TTC549 (cell line): ENCODE data around the gene CBX6.

Source experiments
- FAIRE-seq: peaks from 2 replicates; lab custom pipeline; 2012; peaks lifted over from hg19 to GRCh38; lab: Jason Lieb, UNC

The CBX6 gene

GRCh38 chr22:38840129-38840528 lies 31.9 kb downstream of the CBX6 start:
- FAIRE-seq, result no peak

- no peak for FAIRE-seq
Measured at GRCh38 chr22:38839686-38840085, 32.3 kb downstream of the CBX6 start.

DNA sequence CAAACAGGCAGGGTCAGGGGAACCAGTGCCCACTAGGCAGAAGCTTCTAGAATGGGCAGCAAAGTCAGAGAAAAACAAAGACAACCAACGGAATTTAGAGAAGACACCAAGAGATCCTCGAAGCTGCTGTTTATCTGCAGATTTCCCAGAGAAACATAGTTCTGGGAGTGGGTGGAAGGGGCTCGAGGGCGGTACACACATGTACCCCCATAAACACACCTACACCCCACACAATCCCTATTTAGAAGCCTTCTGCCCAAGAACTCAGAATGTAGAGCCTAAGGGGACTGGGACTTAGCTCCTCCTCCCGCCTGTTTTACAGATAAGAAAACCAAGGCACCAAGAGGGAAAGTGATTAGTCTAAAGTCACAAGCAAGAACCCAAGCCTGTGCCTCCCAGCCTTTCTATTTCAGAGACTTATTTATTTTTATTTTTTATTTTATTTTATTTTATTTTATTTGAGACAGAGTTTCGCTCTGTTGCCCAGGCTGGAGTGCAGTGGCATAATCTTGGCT lies 34.5 kb downstream of the CBX6 start:
- FAIRE-seq, result no peak

DNA sequence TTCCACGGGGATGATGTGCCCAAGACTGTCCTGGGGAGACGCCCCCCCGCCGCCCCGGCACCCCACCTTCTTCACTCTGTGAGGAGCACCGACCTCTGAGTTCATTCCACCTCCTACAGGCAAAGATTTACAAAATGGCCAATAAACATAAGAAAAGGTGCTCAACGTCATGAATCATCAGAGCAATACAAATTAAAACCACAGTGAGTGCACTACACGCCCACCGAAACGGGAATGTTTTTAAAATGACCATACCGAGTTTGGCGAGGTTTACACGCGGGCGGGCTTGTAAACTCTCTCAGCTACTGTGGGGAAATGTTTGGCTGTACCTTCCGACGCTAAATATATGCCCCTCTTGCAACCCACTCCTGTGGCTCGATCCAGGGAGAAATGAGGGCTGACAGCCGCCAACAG lies 36.1 kb downstream of the CBX6 start:
- FAIRE-seq, result no peak

GRCh38 chr22:38834991-38835390 lies 37.0 kb downstream of the CBX6 start:
- no peak for FAIRE-seq

GRCh38 chr22:38834215-38834953 lies 37.6 kb downstream of the CBX6 start:
- no peak for FAIRE-seq

GRCh38 chr22:38833061-38833460 lies 39.0 kb downstream of the CBX6 start:
- no peak for FAIRE-seq

GRCh38 chr22:38832005-38832978 lies 39.7 kb downstream of the CBX6 start:
- no peak for FAIRE-seq

DNA sequence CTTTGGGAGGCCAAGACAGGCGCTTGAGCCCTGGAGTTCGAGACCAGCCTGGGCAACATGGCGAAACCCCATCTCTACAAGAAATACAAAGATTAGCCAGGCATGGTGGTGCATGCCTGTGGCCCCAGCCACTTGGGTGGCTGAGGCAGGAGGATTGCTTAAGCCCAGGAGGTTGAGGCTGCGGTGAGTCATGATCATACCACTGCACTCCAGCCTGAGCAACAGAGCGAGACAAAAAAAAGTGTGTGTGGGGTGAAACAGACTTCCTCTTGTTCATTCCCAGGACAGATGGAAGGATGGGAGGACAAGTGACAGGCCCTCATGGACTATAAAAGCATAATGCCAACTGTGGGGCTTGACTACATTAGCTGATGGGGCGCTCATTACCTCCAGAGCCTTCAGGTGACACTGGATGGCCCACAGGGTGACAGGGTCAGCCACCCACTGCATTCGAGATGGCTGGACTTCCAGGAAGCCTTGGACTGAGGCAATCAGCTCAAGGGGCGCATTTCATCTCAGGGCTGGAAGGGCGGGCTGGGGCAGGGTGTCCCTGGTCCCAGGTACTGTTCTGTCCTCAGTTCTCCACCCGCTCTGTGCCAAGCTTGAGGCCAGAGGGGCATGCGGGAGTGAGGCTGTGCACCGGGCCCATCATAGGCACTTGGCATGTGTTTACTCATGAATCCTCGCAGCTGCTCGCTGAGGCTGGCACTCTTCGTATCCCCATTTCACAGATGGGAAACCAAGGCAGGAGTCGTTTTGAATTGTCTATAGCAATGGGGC lies 40.7 kb downstream of the CBX6 start:
- no peak for FAIRE-seq

DNA sequence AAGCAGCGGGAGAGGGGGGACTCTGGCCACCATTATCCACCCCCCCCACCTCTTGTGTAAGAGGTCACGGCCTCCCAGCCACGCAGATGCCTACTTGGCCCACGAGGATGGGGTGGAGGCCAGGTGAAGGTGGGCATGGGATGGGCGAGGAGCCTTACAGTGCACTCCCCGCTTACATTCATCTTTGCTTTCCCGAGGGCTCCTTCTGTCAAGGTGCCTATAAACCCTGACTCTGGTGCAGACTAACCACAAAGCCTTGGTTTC lies 41.2 kb downstream of the CBX6 start:
- no peak for FAIRE-seq

- no peak for FAIRE-seq
Measured at GRCh38 chr22:38830026-38830844, 41.8 kb downstream of the CBX6 start.

DNA sequence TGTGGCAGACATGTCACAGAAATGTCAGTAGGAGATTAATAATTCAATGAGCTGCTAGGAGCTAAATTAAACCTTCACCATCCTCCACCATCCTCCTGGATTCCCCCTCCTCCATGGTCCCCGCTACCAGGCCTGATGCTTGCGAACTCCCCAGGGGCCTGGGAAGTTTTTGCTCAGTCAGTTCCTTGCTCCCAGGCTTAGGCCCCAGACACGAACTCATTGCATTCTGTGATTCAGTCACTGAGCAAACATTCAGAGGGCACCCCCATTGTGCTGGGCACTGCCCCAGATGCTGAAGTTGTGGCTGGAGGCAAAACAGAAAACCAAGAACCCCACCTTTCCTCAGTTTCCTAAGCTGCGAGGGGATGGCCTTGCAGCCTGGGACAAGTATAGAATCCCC lies 42.5 kb downstream of the CBX6 start:
- no peak for FAIRE-seq

GRCh38 chr22:38828616-38829205 lies 43.3 kb downstream of the CBX6 start:
- FAIRE-seq, result no peak

GRCh38 chr22:38828191-38828590 lies 43.8 kb downstream of the CBX6 start:
- FAIRE-seq, result no peak

GRCh38 chr22:38827510-38827909 lies 44.5 kb downstream of the CBX6 start:
- FAIRE-seq, result no peak

GRCh38 chr22:38826801-38827200 lies 45.2 kb downstream of the CBX6 start:
- FAIRE-seq, result no peak

DNA sequence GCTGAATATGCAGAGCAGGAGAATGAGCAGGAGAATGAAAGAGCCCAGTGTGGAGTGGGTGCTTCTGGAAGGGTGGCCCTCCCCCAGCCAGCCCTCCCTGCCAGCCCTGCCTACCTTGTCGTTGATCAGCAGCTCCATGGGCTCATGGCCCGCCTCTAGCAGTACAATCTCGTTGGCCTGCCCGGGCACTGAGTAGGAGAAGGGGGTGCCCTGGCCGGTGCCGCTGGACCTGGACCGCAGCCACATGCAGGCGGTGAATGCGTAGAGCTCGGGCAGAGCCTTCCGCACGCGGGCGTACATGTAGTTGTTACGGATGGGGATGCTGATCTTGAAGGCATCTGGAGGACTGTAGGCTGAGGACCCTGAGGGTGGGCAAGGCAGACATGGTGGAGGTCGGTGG lies 45.6 kb downstream of the CBX6 start:
- FAIRE-seq, result no peak

DNA sequence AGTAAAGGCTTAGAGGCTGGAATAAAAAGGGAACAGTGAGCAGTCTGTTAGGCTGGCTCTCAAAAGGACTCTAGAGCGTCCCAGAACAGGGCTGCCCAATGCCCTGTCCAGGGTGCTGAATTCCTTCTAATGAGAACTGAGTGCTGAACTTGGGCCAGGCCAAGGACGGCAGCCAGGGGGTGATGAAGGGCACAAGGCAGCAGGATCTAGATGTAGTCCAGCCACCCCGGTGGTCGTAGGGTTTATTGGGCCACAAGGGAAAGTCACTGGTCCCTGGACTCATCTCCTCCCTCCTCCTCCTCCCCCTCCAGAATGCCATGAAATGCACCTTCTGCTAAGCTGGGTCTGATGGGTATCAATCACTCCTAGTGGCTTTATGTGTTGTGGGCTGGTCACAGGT lies 47.4 kb downstream of the CBX6 start:
- FAIRE-seq, result no peak

GRCh38 chr22:38823637-38824036 lies 48.4 kb downstream of the CBX6 start:
- FAIRE-seq, result no peak

- no peak for FAIRE-seq
Measured at GRCh38 chr22:38823076-38823475, 48.9 kb downstream of the CBX6 start.

DNA sequence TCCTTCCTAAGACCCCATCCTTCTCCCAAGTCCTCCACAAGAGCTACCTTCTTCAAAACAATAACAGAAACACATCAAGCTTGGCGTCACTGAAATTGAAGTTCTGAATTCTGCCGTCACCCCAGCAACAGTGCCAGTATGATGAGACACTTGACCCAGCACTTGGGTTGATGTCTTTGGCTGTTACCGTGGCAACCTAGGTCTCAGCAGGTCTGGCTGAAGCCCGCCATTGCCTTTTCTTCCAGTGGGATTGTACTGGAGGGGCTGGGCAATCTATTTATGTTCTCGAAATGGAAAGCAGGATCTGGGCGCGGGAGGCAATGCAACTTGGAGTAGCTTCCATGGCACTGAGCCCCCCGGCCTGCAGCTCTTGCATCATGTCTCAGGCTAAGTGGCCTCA lies 52.0 kb downstream of the CBX6 start:
- no peak for FAIRE-seq
